HTR-8/SVneo (cell line): ENCODE results near the gene GIMAP5.

ENCODE experiments used
- DNase-seq: peaks from one replicate; pipeline ENCODE4 v3.0.0; 2011; ENCODE audit warnings: low spot score, mixed read lengths; ENCODE audit not compliant: insufficient read length
- FAIRE-seq: peaks from 2 replicates; lab custom pipeline; 2011; peaks lifted over from hg19 to GRCh38; lab: Jason Lieb, UNC

GIMAP5 gene

GRCh38 chr7:150737265-150738055, at the start of gene GIMAP5:
Gene GIMAP5 (plus strand): TSS chr7:150737418. CDS start chr7:150740885, 3,467 bp downstream.
- DNase-seq (no peak), FAIRE-seq (no peak)

GRCh38 chr7:150688630-150689029, 48.6 kb upstream of the GIMAP5 start:
- FAIRE-seq = no peak

GRCh38 chr7:150695654-150696053, 41.6 kb upstream of the GIMAP5 start:
- DNase-seq = no peak
- FAIRE-seq = no peak

More at GRCh38 chr7:150688630-150689029, 48.6 kb upstream of the GIMAP5 start:
- no peak for DNase-seq

GRCh38 chr7:150703209-150703608, 34.0 kb upstream of the GIMAP5 start:
- no peak for FAIRE-seq

GRCh38 chr7:150715293-150715692, 21.9 kb upstream of the GIMAP5 start:
- no peak for FAIRE-seq

More at GRCh38 chr7:150703209-150703608, 34.0 kb upstream of the GIMAP5 start:
- no peak for DNase-seq

GRCh38 chr7:150715738-150716137, 21.5 kb upstream of the GIMAP5 start:
- FAIRE-seq (no peak), DNase-seq (no peak)

More at GRCh38 chr7:150715293-150715692, 21.9 kb upstream of the GIMAP5 start:
- no peak for DNase-seq

- FAIRE-seq = no peak
- DNase-seq = no peak
Measured at GRCh38 chr7:150716368-150716767, 20.9 kb upstream of the GIMAP5 start, which contains the start of gene GIMAP1. Gene GIMAP1 (plus strand): TSS chr7:150716613. CDS start chr7:150719048, 2,435 bp downstream.

- DNase-seq (no peak), FAIRE-seq (no peak)
Measured at GRCh38 chr7:150716939-150717338, 20.3 kb upstream of the GIMAP5 start.

GRCh38 chr7:150717814-150718420, 19.3 kb upstream of the GIMAP5 start:
- DNase-seq = no peak
- no peak for FAIRE-seq

- FAIRE-seq (no peak), DNase-seq (no peak)
Measured at GRCh38 chr7:150719436-150719835, 17.8 kb upstream of the GIMAP5 start.

GRCh38 chr7:150719960-150720891, 17.0 kb upstream of the GIMAP5 start:
- FAIRE-seq (no peak), DNase-seq (no peak)

GRCh38 chr7:150721970-150722373, 15.2 kb upstream of the GIMAP5 start:
- FAIRE-seq = no peak
- no peak for DNase-seq

GRCh38 chr7:150722431-150722931, 14.7 kb upstream of the GIMAP5 start:
- DNase-seq (no peak), FAIRE-seq (no peak)

GRCh38 chr7:150723467-150723866, 13.8 kb upstream of the GIMAP5 start:
- FAIRE-seq = no peak
- DNase-seq = no peak

- DNase-seq = no peak
- no peak for FAIRE-seq
Measured at GRCh38 chr7:150727381-150727780, 9.8 kb upstream of the GIMAP5 start.

- no peak for FAIRE-seq
Measured at GRCh38 chr7:150728011-150728410, 9.2 kb upstream of the GIMAP5 start.

GRCh38 chr7:150728609-150729008, 8.6 kb upstream of the GIMAP5 start:
- no peak for FAIRE-seq

More at GRCh38 chr7:150728011-150728410, 9.2 kb upstream of the GIMAP5 start:
- no peak for DNase-seq

GRCh38 chr7:150731916-150732315, 5.3 kb upstream of the GIMAP5 start:
- no peak for DNase-seq
- FAIRE-seq = no peak

More at GRCh38 chr7:150728609-150729008, 8.6 kb upstream of the GIMAP5 start:
- DNase-seq = no peak

GRCh38 chr7:150732786-150733481, 4.3 kb upstream of the GIMAP5 start:
- no peak for FAIRE-seq
- DNase-seq = no peak
